ENCODE data around the gene POC1B. TPM values are rescaled to one million over a fixed set of nuclear protein-coding genes. Genes with fewer than 3 reads are reported as not detected.

The POC1B gene
- total RNA-seq, 1 donor from 2014 or later, result 15.3 TPM

DNA sequence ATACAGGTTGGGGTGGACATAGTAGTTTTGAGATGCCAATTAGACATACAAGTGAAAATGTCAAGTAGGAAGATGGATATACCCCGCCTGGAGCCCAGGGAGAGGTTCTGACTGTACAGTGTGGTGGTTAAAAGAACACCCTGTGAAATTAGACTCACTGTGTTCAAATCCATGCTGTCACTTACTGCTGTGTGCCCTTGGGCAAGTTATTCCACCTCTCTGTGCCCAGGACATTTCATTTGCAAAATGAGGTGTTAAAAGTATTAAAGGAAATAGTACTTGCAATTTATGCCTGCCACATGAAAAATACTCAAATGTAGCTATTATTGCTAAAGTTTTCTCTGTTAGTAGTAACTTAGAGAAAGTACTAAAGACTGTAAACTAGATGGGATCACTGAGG is 19.8 kb downstream of the POC1B start:
- peaks cover 7% of the 10 kb centered on the region for H3K9me3 Mint-ChIP-seq
- peaks cover 9% of the 10 kb centered on the region for H3K4me1 Mint-ChIP-seq (ENCODE audit: unreplicated experiment)
- no peak overlapping the region for H3K4me3 Mint-ChIP-seq
- no peaks in the 10 kb centered on the region for H3K27me3 Mint-ChIP-seq
- peak overlapping the region; percentile 47 for H3K27ac Mint-ChIP-seq
- no peak for DNase-seq (ENCODE audit: extremely low spot score, unreplicated experiment)
- TF ChIP-seq, protein P1, sequence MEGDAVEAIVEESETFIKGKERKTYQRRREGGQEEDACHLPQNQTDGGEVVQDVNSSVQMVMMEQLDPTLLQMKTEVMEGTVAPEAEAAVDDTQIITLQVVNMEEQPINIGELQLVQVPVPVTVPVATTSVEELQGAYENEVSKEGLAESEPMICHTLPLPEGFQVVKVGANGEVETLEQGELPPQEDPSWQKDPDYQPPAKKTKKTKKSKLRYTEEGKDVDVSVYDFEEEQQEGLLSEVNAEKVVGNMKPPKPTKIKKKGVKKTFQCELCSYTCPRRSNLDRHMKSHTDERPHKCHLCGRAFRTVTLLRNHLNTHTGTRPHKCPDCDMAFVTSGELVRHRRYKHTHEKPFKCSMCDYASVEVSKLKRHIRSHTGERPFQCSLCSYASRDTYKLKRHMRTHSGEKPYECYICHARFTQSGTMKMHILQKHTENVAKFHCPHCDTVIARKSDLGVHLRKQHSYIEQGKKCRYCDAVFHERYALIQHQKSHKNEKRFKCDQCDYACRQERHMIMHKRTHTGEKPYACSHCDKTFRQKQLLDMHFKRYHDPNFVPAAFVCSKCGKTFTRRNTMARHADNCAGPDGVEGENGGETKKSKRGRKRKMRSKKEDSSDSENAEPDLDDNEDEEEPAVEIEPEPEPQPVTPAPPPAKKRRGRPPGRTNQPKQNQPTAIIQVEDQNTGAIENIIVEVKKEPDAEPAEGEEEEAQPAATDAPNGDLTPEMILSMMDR (conservative IDR thresholded peaks at IDR 0.05), result no peak
- peaks cover 11% of the 10 kb centered on the region for H3K36me3 Mint-ChIP-seq

DNA sequence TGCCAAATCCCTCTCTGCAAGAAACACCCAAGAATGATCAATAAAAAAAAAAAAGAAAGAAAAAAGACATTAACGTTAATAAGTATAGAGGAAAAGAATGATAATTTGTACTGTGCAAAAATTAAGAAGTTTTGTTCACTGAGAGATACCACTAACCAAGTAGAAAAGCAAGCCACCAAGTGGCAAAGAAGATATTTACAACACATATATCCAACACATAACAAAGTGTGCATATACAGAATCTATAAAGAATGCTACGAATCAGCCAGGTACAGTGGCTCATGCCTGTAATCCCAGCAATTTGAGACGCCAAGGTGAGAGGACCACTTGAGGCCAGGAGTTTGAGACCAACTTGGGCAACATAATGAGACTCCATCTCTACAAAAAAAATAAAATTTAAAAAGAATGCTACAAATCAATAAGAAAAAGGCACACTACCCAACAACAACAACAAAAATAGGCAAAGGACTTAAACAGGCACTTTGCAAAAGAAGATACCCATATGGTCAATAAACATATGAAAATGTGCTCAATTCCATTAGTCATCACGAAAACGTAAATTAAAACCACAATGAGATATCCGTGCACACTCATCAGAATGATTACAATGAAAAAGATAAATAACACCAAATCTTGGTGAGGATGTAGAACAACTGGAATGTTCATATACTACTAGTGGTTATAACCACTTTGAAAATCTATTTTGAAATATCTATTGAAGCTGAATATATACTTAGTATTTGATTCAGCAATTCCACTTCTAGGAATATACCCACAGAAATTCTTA is 21.1 kb downstream of the POC1B start:
- TF ChIP-seq, protein P1 (conservative IDR thresholded peaks at IDR 0.05), result peak; percentile 21
- Mint-ChIP-seq H3K36me3 (peaks cover 6% of the 10 kb centered on the region), H3K4me3 (no peak overlapping the region), H3K9me3 (peaks cover 7% of the 10 kb centered on the region), H3K4me1 (ENCODE audit: unreplicated experiment) (peaks cover 4% of the 10 kb centered on the region), H3K27me3 (no peaks in the 10 kb centered on the region), H3K27ac (peak overlapping the region; percentile 68)
- no peak for DNase-seq (ENCODE audit: extremely low spot score, unreplicated experiment)

DNA sequence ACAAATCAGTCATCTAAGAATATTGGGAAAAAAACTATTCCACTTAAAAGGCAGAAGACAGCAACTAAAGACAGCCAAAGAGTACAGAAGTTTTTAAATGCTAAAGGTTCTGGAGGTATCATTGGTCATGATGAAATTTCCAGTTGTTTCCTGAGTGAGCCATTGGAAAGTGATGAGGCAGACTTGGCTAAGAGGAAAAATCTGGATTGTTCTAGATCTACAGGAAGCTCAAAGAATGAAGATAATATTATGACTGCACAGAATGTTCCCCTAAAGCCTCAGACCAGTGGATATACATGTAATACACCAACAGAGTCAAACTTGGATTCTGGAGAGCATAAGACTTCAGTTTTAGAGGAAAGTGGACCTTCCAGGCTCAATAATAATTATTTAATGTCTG is 24.1 kb downstream of the POC1B start:
- Mint-ChIP-seq H3K27ac (no peak overlapping the region), H3K4me1 (ENCODE audit: unreplicated experiment) (peaks cover 9% of the 10 kb centered on the region), H3K36me3 (peaks cover 11% of the 10 kb centered on the region), H3K27me3 (no peaks in the 10 kb centered on the region), H3K9me3 (peaks cover 7% of the 10 kb centered on the region), H3K4me3 (no peak overlapping the region)
- no peak for DNase-seq (ENCODE audit: extremely low spot score, unreplicated experiment)
- TF ChIP-seq, protein P1 (conservative IDR thresholded peaks at IDR 0.05), result no peak

DNA sequence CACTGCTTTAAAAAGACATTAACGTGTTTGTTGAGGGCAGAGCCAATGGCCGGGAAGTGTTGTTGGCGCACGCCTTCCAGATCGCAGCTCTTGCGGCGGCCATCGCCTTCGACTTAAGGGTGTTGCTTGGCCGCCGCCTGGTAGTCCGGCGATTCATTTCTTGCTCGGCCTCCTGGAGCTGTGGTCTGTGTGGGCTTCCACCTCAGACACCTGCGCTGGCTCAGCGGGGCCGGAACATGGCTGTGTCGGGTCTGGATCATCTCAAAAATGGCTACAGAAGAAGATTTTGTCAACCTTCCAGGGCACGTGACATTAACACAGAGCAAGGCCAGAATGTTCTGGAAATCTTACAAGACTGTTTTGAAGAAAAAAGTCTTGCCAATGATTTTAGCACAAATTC is 26.0 kb downstream of the POC1B start:
- DNase-seq (ENCODE audit: extremely low spot score, unreplicated experiment), result no peak
- peaks cover 5% of the 10 kb centered on the region for H3K4me1 Mint-ChIP-seq (ENCODE audit: unreplicated experiment)
- H3K36me3 Mint-ChIP-seq, result peaks cover 17% of the 10 kb centered on the region
- peaks cover 7% of the 10 kb centered on the region for H3K9me3 Mint-ChIP-seq
- TF ChIP-seq, protein P1 (conservative IDR thresholded peaks at IDR 0.05), result no peak
- H3K4me3 Mint-ChIP-seq, result no peak overlapping the region
- H3K27me3 Mint-ChIP-seq, result no peaks in the 10 kb centered on the region
- no peak overlapping the region for H3K27ac Mint-ChIP-seq

DNA sequence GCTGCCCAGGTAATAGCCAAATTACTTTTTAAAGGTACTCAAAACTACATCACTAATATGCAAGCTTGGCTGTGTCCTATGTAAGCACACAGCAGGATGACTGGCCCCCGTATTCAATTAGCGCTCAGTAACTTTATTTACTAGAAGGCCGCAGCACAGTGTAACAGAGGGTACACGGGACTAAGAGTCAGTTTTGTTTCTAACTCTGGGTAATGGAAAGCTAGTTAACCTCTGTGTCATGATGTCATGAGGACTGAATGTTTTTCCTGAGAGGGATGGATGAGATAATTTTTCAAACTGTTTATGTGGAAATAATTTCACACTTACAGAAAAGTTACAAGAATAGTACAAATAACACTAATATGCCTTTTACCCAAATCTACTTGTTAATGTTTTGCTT is 28.4 kb downstream of the POC1B start:
- TF ChIP-seq, protein P1 (conservative IDR thresholded peaks at IDR 0.05), result no peak
- Mint-ChIP-seq H3K4me1 (ENCODE audit: unreplicated experiment) (peaks cover 5% of the 10 kb centered on the region), H3K27me3 (no peaks in the 10 kb centered on the region), H3K27ac (peak overlapping the region; percentile 66), H3K4me3 (no peak overlapping the region), H3K9me3 (peaks cover 6% of the 10 kb centered on the region), H3K36me3 (peaks cover 31% of the 10 kb centered on the region)
- DNase-seq (ENCODE audit: extremely low spot score, unreplicated experiment), result no peak
